Urothelium cell line (cell line): Measurements from ENCODE around the gene TMEM131L.
A peak's percentile ranks its signal among the peaks of the same experiment; 100 is the strongest.

Experiments
- DNase-seq: peaks from one replicate; pipeline ENCODE4 v3.0.0; 2011; ENCODE audit warnings: low spot score, mixed read lengths
- FAIRE-seq: peaks from 2 replicates; lab custom pipeline; 2011; peaks lifted over from hg19 to GRCh38; lab: Jason Lieb, UNC

TMEM131L gene

GRCh38 chr4:153676984-153677383, 210.8 kb downstream of the TMEM131L start:
- no peak for FAIRE-seq
- peak; percentile 52 for DNase-seq

GRCh38 chr4:153679486-153679885, 213.3 kb downstream of the TMEM131L start:
- DNase-seq (no peak), FAIRE-seq (no peak)

- DNase-seq: no peak
- FAIRE-seq: no peak
Observed at GRCh38 chr4:153683763-153684181, 217.6 kb downstream of the TMEM131L start.

- no peak for FAIRE-seq
Observed at GRCh38 chr4:153684182-153684970, 218.2 kb downstream of the TMEM131L start, which contains the start of gene TLR2. Gene TLR2, plus strand, starts transcription at chr4:153684280. Its CDS starts 18,628 bp downstream, at chr4:153702908.

GRCh38 chr4:153684971-153685371, 218.8 kb downstream of the TMEM131L start:
- no peak for FAIRE-seq

More at GRCh38 chr4:153684182-153684970, 218.2 kb downstream of the TMEM131L start, which contains the start of gene TLR2:
- DNase-seq: no peak

More at GRCh38 chr4:153684971-153685371, 218.8 kb downstream of the TMEM131L start:
- no peak for DNase-seq
